Activated naive CD8-positive, alpha-beta T cell treated with anti-CD3 and anti-CD28 coated beads for 36 hours (primary cell): ENCODE data around the gene CAPN7. TPM values are rescaled to one million over a fixed set of nuclear protein-coding genes. Genes with fewer than 3 reads are reported as not detected.

Source experiments
- total RNA-seq, 2 experiments: library from RNA; stranded (reverse); gene quantifications; one replicate each; pipeline ENCODE4 v1.2.3, GENCODE V29; 2021

Gene CAPN7
- total RNA-seq, 2 experiments from 2014 or later = 20.4 to 23.6 TPM

Other genes with a start within 250 kb of the CAPN7 start
- gene MRPS25, start 140.9 kb upstream of the CAPN7 start, total RNA-seq = 10 to 100 TPM; 78.0 to 86.4 TPM
- gene RBSN, start 107.1 kb upstream of the CAPN7 start, total RNA-seq = 1 to 10 TPM; 7.9 to 8.6 TPM
- 1 to 10 TPM; 2.4 TPM for gene SH3BP5, start 126.3 kb downstream of the CAPN7 start, total RNA-seq
- 10 to 100 TPM; 21.9 to 26.7 TPM for gene METTL6, start 221.3 kb downstream of the CAPN7 start, total RNA-seq
- 10 to 100 TPM; 24.6 to 24.9 TPM for gene EAF1, start 221.4 kb downstream of the CAPN7 start, total RNA-seq